Activated T-helper 9 cell treated with anti-CD3 and anti-CD28 coated beads, Interleukin-2, amount 50 U/mL, for 16 hours (primary cell): ENCODE measurements around the gene PRXL2B.
"Not testable (repeated sequence)": the region's sequence is repeated elsewhere in the genome, so short reads cannot be mapped to it uniquely, and the experiment has no call there.

Experiments
- DNase-seq: peaks from one replicate; pipeline ENCODE4 v3.0.0-alpha.2; 2020; ENCODE audit warnings: low read depth

PRXL2B gene, protein sequence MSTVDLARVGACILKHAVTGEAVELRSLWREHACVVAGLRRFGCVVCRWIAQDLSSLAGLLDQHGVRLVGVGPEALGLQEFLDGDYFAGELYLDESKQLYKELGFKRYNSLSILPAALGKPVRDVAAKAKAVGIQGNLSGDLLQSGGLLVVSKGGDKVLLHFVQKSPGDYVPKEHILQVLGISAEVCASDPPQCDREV

DNA sequence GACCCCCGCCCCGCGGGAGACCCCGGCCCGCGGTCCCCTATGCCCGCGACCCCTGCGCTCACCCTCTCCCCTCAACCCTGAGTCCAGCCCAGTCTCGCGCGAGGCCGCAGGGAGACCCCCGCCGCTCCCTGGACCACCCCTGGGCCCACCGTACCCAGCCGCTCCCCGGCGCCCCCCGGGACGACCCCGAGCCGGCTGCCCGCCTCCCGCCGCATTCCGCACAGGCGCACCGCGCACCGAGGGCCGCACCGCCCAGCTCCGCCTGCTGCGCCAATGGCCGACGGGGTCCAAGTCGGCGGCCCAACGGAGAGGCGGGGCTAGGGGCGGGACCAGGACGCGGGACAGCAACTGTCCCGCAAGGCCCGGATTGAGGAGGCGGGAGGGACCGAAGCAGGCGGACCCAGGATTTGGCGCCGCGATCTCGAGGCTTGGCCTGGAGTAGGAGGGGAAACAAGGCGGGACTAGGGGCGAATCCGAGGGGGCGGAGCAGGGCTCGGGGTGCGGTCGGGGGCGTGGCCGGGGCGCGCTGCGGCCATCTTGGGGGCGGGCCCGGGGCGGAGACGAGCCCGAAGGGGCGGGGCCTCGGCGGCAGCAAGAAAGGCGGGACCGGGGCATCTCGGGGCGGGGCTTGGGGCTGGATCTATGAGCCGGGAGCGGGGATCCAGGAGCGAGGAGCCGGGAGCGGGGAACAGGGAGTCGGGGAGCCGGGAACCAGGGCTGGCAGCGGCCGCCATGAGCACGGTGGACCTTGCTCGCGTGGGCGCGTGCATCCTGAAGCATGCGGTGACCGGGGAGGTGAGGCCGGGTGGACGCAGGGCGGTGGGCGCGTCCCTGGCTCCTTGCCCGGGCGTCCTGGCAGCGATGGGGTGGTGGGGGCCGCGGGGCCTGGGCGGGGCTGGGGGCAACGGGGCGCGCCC is at the start of gene PRXL2B:
PRXL2B (plus strand) TSS at position 624 of the 917 bp plus-strand sequence; CDS start at position 733, 109 bp downstream.
- peak; percentile 95 for DNase-seq

DNA sequence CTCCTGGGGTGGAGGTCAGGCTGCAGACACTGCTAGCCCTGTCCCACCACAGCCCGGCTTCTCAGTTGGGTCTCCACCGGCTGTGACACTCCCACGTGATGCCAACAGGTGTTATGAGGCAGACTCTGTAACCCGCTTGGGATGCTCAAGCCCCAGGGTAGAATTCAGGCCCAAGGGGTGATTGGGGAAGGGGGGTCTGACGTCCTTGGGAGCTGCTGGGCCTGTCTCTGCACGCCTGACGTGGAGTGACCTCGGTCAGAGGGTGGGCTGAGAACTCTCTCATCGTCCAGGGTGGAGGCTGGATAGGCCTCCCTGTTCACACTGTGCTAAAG is 48.8 kb upstream of the PRXL2B start:
- DNase-seq = no peak

DNA sequence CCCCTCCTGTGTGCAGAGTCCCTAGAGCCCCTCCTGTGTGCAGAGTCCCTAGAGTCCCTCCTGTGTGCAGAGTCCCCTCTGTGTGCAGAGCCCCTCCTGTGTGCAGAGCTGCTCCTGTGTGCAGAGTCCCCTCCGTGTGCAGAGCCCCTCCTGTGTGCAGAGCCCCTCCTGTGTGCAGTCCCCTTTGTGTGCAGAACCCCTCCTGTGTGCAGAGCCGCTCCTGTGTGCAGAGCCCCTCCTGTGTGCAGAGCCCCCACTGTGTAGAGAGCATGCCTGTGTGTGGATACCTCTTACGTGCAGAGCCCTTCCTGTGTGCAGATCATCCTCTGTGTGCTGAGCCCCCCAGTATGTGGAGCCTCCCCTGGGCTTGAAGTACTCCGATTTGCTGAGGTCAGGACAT is 48.2 kb upstream of the PRXL2B start:
- DNase-seq = no peak

DNA sequence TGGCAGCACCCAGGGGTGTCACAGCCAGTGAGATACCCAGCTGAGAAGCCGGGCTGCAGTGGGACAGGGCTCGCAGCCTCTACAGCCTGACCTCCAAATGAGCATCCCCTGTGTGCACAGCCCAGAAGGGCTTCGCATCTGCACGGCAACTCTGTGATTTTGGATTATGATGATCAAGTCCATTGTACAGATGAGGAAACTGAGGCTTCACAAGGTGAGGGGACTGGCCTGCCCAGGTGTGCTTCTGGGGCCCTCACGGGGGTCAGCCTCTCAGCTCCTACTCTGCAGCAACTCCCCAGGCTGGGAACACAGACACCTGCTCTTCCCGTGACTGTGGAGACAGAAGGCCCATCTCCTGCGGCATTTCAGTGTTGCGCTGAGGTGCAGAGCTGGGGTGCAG is 47.7 kb upstream of the PRXL2B start:
- no peak for DNase-seq

DNA sequence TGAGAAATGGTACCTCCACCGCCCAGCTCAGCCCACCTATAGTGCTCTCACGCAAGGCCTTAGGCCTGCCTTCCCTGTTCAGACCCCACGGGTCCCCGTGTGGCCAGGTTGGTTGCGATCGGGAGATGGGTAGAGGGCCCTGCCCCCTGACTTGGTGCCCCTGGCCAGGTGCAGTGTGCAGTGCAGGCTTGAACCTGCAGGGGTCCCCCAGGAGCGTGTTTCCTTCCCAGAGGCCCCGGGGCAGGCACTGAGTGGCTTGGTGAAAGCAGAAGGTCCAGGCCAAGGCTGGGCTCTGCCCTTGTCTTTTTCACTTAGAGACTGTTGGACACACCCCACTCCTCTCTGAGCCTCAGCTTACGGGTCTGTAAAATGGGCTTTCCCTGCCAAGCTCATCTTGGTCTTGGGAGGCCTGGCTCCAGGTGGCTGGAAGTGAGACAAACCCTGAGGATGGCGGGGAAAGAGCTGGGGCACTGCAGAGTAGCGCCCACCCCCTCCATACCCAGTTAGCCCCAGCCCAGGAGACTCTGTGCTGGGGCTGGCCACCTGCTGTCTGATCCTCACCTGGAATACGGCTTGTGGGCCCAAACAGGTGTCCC is 47.2 kb upstream of the PRXL2B start:
- no peak for DNase-seq

DNA sequence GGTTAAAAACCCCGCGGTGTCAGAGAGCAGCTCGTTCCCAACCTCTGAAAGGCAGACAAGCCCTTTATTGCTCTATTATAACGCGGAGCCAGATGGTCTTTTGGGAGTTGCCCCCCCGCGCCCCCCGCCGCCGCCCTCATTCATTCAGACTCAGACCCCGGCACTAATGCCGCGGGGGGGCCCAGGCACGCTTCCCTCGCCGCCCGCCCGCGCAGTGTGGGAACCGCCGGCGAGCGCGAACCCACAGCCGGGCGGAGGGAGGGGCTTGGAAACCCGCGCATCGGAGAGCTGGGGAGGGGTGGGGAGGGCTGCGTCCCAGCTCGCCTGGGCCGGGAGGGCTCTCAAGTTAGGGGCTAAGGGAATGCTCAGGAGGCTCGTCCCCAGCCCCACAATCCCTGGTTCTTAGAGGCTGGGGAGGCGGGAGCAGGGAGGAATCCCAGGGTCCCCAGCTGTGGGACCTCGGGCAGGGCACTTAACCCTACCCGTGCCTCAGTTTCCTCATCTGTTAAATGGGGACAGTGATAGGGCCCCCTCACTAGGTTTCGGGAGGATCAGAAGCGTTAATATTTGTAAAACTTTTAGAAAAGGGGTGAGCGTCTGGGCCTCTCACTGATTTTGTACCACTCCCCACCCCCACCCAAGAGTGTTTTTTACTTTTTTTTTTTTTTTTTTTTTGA is 45.6 kb upstream of the PRXL2B start:
- no peak for DNase-seq

DNA sequence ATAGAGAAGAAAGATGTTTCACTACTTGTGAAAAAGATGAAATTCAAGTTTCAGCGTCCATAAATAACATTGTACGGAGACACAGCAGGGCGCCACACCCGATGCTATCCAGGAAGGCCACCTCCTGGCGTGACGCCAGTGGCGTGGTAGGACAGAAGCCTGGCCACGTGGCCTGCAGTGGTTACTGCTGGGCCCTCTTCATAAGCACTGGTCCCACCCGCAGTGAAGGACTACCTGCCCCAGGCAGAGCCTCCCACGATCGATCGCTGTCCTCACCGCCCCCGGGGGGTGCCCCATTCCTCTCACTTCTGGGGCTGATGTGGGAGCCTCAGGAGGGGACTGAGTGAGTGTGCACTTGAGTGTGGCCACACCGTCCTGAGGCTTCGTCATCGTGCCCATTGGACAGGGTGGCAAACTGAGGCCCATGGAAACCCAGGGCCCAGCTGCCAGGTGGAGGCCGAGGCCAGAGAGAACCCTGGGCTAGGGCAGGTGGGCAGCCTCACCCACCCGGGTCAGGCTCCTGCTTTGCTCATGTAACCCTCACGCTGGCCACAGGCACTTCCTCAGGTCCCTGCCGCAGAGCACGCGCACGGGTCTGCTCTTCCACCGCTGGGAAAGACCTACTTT is 44.8 kb upstream of the PRXL2B start:
- no peak for DNase-seq

DNA sequence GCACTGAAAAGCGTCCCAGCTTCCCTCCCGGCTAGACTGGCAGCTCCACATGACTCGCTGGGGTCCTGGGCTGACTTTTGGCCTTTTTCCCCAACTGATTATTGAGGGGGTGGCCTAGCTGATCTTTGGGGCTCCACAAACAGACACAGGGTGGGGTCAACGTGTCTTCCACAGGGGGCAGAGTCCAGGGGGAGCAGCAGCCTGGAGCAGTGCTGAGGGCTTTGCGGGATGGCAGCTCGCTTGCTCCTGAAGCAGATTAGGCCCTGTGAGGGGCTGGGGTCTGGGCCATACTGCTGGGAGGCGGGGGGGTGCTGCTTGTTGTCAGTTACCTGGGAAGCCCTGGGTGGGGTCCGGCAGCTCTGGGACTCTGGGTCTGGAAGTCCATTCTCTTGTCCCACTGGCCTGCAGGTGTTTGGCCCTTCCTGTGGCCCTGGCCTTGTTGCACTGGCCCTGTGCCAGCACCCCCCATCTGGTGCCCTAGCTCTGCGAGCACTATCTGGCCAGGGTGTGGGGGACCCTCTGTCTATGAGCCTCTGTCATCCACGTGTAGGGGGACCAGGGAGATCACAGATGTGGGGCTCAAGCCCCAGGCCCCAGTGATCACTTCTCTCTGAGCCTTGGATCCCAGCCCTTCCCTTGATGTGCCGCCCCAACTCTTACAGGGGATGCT is 44.2 kb upstream of the PRXL2B start:
- no peak for DNase-seq

DNA sequence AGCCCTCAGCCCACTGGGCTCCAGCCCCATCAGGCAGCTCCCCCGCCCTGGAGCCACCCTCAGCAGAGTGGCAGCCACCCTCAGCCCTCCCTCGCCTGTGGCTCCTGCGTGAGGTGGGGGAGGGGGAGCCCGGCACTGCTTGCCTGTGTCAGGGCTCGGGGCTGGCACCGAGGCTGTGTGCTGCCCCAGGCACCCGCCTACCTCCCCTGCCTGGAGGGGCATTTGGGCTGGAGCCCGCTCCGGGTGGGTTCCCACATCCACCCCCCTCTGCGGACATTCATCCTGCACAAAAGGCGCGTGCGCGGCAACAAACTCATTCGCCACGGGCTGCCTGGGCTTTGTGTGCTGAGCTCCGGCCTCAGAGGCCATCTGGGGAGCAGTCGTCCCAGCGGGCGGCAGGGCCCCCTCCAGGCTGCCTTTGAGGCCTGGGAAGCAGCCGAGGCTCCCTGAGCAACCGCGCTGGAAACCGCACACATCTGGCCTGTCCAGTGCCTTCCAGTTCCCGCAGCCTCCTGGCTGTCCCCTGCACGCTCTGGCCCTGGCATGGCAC is 43.0 kb upstream of the PRXL2B start:
- no peak for DNase-seq

DNA sequence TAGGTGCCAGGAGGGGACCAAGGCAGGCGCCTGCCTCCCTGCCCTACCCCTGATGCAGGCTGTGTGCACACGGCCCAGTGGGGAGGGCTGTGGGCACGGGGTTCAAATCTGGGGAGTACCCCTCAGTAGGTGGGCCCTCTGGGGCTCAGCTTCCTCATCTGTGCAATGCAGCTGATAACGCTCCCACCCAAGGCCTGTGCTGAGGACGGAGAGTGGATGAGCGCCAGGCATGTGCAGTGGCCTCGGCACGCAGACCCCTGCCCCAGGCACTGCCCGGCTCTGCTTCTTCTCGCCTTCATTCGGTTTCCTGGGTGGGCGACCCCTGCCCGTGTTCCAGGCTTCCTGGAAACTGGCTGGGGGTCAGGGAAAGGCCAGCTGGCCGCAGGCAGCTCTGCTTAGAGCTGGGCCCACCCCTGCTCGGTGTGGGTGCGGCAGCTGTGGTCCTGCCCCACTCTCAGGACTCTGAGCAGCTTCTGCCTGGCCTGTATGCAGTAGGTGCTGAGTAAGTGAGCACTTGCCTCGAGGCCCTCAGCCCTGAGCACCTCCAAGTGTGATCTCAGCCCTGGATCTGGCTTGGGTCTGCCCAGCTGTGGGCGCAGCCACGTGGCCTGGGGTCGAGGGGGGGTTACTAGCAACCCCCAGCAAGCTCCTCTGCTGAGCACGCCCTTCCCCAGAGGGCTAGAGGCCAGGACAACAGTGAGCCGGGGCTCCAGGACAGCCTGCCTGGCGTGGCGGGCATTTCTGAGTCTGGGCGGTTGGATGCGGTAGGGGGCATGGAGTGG is 42.3 kb upstream of the PRXL2B start:
- DNase-seq = no peak

DNA sequence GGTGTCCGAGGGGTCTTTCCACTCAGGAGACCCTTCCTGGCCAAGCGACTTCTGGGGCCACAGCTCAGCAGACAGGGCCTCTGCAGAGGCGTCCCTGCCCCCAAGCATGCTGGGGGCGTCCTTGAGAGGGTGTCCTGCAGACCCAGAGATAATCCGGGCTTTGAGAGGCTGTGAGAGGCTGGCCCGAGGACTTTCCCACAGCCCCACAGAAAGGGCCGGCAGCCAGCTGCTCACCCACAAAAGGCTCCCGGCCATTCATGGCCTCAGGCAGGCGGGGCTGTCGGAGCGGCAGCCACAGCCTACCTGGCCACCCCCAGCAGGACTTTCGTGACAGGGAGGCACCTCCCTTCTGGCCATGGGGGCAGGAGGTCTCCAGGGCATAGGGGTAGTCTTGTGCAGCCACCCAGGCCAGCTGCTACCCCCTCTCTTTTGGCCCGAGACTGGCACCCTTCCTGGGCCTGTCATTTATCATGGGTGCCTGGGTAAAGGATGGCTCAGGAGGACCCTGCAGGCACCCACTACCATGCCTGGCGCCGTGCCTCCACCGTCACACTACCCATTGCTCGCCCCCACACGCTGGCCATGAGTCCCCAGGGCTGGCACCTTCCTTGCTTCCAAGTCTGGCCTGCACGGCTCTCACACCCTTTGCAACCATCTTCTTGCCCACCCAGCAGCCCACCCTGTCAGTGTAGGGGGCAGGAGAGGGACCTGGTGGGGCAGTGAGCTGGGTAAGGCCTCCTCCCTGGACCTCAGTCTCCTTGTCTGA is 41.5 kb upstream of the PRXL2B start:
- no peak for DNase-seq

DNA sequence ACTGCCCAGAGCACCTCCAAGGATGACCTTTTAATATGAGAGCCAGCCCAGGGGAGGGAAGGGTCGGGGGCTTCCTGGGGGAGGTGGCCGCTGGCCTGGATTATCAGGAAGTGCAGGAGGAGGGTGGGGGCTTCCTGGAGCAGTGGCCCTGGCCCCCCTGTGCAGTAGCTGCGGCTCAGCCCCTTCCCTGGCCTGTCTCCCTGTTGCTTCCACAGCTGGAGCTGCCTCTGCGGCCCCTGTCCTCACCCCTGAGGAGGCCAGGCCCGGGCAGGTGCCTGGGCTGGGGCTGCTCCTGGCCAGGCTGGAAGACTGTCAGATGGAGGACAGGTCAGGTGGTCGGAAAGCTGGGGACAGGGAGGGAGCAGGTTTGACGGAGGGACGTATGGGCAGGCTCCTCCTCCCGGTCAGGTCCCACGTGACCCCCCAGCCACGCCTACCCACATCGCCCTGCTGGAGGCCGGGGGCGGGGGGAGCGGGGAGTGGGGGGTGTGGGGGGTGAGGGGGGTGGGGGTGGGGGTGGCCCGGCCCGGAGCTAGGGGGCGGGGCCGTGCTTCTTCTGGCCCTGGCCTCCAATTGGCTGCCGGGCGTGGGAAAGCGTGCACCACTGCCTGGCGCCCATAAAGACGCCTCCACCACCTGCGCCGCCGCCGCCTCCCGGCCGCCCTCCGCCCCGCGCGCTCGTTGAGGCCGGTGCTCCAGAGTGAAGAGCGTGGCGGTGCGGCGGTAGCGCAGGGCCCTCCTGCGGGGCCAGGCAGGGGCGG is 40.6 kb upstream of the PRXL2B start:
- DNase-seq = peak; percentile 85

DNA sequence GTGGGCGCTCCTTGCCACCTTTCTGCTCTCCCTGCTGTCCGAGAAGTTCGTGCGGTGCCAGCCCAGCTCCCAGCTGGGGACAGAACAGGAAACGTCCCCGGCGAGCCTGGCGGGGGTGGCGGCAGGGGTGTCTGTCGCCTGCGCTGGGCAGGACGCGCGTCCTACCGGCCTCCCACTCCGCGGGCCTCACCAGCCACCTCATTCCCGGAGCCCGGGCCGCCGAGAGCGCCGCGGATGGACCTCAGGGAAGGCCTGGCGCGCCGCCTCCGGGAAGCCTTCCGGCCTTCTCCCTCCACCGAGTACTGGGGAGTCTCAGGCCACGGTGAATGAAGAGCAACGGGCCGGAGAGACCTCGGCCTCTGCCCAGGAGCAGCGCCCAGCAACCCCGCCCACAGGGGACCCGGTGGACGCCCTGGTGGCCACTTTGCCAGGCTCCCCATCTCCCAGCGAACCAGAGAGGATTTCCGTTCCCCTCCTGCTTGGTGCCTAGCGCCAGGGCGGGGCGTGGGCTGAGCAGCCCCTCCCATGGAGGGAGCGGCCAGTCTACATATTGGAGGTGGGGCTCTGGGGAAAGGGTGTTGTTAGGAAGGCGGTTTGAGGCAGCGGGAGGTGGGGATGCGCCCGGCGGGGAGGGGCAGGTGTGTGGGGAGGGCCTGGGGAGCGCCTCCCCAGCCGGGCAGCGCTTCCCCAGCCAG is 39.9 kb upstream of the PRXL2B start:
- DNase-seq = peak; percentile 64

DNA sequence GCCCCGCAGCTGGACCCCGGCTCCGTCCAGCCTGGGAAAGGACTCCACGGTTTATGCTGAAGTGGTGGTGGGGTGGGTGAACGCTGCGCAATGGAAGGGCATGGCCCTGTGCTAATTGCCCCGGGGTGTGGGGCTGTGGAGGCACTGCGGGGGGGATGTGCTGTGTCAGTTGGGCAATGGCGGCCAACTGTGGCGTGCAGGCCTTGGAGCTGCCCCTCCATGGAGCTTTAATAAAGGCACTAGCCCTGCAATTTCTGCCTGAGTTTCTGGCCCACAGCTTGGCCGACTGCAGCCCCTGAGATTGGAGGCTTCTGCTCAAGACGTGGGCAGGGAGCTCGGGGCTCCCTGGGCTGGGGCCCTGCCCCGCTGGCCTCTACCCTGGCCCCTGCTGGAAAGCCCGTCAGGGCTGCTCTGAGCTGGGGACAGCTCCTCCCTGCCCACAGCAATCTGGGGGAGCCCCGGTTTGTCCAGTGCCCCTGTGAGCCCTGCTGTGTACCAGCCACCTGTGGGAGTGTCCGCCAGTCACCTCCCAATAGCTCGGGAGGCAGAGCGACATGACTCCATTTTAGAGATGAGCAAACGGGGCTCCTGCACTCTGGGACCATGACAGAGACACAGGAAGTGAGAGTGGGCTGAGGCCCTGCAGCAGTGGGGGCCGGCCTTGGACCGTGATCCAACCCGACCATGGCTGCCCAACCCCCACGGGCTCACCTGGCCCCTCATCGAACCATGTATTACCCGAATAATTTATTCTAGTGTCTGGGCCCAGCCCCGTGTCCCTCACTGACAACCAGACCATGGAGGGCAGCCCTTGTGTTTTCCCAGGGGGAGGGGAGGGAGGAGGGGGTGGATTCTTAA is 39.1 kb upstream of the PRXL2B start:
- DNase-seq = no peak

DNA sequence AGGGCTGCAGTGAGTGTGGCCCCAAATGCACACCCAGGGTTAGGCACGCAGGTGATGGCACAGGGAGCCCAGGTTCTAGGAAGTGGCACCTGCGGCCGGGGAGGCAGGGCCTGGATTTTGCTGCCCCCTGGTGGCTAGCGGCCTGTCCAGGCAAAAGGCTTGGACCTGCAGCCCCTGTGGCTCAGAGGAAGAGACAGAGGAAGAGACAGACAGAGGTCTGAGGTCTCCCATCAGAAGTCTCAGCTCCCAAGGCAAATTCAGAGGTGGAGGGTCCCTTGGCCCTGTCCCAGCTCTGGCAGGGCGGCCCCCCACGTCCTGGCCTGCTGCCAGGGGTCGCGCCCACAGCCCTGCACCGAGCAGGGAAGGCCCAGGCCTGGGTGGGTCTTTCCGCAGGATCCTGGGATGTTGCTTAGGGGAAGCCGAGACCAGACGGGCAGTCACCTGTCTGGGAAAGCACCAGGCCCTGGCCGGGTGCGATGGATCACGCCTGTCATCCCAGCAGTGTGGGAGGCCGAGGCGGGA is 38.4 kb upstream of the PRXL2B start:
- peak; percentile 74 for DNase-seq

DNA sequence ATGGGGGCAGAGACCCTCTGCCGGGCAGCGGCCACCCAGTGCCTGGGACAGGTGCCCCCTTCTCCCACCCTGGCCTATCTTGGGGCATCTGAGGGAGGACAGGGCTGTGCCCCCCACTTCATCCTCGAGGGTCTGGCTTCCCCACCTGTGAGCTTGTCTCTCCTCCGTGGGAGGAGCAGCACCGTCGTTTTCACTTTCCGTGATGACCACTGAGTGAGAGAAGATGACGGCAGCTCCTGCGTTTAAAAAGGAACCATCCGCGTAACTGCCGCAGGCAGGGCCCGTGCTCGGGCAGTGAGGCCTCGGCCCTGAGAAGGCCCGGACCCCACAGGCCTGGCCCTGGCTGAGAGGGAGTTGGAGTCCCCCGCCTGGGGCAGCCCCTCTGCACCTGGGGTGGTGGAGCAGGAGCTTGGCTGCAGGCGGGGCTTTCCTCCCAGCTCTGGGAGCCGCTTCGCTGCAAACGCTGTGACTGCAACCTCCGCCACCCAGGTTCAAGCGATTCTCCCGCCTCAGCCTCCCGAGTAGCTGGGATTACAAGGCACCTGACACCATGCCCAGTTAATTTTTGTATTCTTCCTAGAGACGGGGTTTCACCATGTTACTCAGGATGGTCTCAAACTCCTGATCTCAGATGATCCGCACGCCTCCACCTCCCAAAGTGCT is 37.1 kb upstream of the PRXL2B start:
- DNase-seq = not testable (repeated sequence)
